Hematopoietic multipotent progenitor cell treated with erythropoietin and hydrocortisone succinate and interleukin-3 and kit ligand, for 8 days (in vitro differentiated cells): ENCODE measurements around the gene CHRDL1.

ENCODE experiments used
- DNase-seq: peaks from one replicate; pipeline ENCODE4 v3.0.0-alpha.2; 2015

CHRDL1 gene

DNA sequence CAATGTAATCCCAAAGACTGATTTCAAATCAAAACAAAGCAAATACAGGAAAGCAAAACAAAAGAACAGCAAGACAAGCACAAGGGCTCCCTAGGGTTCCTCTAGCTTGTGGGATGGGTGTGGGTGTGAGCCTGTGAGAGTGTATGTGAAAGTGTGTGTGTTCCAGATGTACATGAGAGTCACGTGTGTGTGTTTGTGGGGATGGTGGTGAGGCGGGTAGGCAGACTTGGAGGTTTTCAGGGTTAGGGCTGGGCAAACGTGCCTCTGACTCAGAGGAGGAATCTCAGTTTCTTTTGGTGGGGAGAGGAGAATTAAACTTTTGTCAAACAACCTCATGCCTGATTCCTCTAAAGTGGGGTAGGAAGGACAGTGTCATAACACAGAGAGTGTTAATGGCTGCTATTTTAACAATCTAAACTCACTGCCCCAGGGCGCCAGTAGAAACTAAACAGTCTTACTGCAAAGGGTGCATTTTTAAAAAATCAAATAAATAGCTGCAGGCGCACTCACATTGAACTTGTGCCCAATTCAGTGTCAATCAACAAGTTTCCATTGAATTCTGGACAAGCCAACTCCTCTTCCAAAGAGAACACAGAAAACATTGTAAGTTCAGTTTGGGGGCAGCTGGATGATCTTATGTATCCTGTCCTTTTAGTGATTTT lies 51.8 kb downstream of the CHRDL1 start:
- DNase-seq: no peak

DNA sequence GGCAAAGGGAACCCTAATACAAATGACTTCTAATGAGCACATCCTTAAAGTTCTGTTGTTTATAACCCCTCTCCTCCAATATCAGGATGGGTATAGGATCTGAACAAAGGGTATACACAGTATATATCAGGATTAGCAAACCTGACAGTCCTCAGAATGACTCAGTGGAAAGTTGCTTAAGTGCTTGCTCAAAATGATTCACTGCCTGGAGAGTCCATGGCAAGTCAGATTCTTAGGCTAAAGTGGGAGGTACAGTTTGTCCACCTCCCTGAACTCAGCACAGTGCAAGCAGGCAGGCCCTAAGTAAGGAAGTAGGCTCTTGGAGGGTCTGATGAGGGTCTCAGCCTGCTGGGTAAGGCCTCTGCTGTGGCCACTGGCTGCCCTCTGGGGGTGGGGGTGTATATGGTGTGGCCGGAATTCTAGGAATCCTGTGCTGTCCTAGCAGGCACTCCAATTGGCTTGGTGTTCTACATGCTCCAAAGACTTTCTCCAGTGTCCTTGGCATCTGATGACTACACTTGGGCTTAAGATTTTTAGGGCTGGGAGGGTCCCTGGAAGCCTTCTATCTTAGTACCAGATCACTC lies 54.3 kb downstream of the CHRDL1 start:
- DNase-seq: no peak

DNA sequence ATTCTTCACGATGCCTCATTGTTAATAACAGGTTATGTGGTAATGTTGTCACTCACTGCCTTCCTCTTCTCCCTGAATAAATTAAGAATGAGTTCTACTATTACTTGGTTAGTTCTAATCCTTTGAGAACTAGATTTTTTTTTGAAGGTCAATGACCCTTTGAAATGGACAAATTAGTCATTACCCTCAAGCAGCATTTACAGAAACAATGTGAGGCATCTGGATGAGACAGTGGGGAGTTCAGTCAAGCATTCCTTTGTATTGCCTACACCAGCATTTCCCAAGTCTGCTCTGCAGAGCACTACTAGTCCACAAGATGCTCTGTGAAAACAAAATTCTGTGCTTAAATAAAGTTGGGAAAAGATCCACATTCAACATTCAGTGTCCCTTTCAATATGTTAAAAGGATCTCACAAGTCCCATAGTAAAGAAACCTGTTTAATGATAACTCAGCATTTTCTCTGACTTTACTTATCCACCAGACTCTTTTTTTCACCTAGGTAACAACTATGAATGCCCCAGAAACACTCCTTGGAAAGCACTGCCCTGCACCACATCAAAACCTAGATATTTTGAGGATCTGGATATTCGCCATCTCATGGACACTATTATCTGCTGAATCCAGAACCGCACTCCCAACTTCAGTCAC lies 60.6 kb downstream of the CHRDL1 start:
- no peak for DNase-seq

DNA sequence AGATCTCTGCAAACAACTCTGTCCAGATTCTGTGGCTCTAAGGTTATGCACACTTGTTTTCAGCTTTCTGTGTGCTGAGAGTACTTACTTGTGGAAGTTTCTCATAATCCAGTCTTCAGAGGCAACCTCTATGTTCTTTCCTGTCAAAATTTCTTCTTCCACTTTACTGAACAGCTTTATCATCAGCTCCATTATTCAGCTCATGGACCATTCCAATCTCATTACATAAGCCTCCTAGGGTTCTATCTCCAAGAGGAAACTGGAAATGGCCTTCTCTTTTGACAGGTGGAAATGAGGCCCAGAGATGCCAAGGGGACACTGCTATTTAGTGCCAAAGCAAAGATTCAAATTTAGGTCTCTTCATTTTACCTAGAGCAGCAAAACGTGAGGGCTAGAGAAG lies 61.3 kb downstream of the CHRDL1 start:
- no peak for DNase-seq

DNA sequence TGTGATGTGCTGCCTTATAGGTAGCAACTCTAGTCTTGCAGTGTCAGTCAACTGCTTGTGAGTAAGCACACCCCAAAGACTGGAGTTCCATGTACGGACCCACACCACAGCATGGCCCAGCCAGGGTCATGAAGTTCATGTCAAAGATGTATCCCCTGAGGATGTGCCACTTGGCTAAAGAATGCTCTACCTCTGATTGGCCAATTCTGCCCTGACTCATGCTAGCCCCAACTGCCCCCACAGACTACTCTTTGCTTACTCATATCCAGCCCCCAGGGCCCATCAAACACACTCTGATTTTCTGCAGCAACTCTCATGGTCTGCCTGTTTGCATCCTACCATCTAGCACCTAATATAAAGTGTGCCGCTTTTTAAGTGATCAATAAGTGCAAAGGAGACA lies 62.5 kb downstream of the CHRDL1 start:
- no peak for DNase-seq

DNA sequence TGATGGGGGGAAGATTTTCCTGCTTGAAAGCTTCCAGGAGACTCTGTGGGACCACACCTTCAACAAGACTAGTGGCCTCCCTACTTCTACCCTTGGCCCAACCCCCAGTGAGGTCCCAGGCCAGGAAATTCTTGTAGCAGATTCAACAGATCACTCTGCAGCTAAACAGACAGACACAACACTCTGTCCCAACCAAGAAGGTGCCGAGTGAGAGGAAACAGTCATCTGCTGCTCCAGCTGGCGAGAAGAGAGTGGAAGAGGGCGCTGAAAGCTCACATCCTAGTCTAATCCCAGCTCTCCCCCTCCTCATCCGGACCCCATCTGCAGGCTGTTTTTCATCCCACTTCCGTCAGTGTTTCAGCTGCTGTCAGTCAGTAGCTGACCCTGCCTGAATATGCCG lies 63.4 kb downstream of the CHRDL1 start:
- DNase-seq: no peak

DNA sequence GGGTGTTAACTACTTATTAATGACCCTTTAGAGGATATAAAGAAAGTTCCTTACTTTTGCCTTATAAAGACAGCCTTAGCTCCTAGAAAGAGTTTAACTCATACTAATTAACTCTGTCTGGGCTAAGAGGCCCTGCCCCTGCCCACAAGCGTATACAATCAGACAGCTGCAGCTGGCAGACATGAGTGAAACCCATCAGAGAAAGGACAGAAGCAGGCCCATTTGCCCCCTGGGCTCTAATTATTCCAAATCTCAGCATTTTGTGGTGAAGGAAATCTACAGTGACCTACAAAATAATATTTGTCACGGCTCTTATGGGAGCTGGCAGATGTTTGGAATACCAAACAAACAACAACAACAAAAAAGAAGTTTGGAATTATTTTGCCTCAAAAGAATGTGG lies 71.8 kb downstream of the CHRDL1 start:
- DNase-seq: no peak

DNA sequence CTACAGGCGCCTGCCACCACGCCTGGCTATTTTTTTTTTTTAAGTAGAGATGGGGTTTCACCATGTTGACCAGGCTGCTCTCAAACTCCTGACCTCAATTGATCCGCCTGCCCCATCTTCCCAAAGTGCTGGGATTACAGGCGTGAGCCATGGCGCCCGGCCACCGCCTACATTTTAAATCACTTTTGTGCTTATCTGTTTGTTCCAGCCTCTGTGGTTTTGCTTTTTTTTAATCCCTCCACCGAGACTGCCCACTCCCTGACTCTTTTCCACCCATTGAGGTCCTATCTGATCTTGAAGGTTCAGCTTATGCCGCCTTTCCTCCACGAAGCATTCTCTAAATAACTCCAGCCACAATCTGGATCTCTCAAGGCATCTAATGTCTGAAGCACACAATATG lies 73.5 kb downstream of the CHRDL1 start:
- DNase-seq: peak; percentile 1

DNA sequence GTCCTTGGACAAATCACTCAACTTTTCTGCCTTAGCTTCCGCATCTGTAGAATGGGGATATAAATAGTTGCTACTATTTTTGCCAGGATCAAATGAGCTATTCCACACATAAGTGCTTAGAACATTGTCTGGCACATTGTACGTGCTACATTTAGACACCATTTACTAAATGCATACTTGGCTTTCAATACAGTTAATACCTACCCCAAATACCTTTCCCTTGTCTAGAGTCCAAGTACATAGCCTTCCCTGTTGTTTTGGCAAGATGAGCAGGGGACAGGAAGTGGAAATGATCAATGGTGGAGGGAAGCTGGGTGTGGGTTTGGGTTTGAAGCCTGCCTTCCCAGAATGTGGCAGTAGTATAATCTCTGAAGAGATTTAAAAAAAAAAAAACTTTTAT lies 82.0 kb downstream of the CHRDL1 start:
- DNase-seq: no peak

DNA sequence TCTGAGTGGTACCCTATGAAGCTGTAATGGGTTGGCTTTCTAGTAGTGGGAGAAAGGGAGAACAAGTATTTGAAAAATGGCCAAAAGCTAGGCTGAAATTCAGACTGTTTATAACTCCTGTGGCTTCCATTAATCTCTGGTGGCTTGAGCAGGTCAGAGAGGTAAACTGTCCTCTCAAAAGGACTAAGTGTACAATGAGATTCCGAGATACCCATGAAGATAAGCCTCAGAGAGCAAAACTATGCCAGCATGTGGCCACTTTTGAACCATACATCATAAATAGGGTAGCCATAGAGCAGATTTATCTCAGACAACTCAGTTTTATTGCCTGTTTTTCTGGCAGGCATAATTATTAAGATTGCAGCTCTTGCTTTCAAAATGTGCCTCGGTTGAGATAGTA lies 89.2 kb downstream of the CHRDL1 start:
- DNase-seq: no peak

DNA sequence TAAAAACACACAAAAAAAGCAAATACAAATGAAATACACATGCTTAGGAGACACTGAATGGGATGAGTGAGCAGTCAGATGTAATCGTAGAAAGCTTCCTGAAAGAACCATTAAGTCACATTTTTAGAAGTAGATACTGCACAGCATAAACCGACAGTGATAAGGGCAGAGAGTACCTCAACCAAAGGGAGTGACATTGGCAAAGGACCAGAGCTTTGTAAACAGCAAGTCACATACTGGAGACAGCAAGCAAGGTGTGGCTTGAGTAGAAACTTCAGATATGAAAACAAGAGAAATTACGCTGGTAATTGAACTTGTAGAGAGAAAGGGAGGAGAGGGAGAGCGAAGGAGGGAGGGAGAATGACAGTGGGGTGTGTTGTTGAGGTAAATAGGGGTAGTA lies 92.0 kb downstream of the CHRDL1 start:
- no peak for DNase-seq

DNA sequence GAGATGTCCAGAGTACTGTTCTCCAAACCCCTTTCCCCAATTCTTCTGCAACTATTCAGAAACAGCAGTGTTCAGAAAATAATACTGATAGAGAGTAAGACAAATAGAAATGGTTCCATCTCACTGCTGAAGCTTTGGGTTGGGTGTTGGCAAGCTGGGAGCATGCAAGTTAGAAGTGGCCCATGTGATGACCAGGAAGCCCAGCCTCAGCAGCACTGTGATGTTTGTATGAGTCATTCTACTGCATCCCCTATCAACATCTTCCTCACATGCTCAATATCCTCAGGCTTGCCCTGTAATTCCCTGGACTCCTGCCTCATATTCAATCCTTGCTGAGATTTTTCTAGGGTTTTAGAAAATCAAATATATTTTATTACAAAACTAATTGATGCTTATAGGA lies 96.5 kb downstream of the CHRDL1 start:
- no peak for DNase-seq

DNA sequence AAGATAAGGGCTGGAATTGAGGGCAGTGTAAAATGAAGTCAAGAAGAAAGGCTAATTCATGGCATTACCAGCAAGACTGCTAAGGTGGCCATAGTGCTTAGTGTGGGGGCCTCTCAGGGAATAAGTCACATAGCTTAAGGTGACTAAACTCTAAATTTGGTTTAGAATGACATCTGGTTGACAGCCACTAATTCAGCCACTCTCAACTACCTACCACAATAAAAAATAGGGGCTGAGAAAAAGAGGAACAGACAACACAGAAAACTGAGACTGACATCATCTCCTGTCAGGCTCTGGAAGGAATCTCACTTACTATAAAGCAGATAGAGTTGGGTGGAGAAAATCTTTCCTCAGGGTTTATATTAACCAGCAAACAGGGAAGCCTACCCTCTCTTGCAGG lies 96.9 kb downstream of the CHRDL1 start:
- DNase-seq: no peak

DNA sequence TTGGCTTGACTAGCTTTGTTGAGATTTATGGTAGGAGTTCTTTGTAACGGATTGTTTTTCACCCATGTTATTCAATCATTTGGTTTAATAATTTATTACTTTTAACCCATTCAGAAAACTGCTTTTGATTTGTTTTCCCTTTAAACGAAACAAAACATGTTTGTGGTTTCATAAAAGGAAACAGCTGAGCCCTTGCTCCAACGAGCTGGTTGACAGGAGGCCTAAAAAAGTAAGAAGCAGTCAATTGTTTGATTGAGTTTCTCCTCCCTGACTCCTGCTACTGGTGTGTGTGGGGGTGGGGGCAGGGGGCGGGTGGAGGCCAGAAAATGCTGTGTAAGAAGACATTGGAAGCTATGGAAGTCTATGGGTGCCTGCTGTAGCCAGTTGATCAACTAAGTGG lies 102.8 kb downstream of the CHRDL1 start:
- no peak for DNase-seq

DNA sequence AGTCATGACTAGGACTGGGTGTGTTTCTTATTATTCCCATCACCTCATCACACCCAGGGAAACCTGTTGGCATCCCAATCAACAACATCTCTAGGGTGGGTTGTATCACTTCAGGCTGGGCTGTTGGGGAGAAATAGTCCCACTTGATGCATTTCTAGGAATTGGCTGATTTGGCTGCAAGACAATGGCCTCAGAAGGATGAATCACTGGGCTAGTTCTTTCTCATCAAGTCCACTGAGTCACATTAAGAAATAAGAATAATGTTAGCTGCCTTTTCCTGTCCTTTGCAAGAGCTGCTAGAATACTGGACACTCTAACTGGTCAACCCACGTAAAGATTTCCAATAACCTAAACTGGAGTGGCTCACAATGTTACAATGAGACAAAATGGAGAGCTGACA lies 104.2 kb downstream of the CHRDL1 start:
- DNase-seq: no peak

DNA sequence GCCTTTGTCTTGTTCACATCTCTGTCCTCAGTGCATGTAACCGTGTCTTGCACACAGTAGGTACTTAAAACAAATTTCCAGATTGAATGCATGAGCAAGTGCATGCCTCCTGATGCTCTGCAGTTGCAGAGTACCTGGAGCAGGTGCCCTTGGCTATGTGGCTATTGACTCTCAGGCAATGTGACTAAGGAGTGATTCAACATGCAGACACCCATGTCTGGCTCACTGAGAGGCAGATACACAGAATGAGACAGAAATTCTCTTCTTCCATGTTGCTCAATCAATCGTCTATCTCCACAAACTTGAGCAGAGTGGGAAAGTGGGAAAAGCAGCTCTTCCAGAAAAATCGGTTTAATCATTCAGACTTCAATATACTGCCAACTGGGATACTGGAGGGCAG lies 111.0 kb downstream of the CHRDL1 start:
- no peak for DNase-seq

DNA sequence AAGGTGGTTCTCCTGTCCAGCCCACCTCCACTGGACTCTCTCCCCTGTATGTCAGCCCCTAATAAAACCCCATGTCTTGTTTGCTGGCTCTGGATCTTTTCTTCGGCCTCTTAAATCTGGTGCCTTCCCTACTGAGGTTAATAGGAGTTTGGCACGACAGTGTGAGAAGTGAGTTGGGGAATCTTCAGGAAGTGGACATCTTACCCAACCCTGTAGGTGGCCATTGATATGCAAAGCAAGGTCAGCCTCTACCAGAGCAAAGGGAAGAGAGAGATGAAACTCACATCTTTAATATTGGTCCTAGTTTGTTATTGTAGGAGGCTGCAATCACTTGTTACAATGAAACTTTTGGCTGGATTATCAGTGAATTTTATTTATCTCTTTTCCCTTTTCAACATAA lies 111.7 kb downstream of the CHRDL1 start:
- DNase-seq: no peak

DNA sequence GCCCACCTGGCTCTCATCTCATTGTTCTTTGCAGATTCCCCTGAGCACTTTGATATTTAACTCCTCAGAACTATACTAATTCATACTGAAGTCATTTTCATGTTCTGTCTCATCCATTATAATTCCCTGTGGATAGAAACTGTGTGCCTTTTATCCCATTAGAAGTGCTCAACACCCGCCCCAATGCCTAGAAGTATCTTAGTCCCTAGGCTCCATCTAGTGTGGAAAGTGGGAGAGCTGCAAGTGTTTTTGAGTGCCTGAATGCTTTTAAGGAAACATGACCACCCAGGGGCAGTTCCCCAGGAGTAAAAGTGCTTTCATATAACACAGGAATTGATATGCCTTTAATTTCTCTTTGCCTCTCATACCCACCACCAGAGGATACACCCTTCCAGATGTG lies 117.0 kb downstream of the CHRDL1 start:
- no peak for DNase-seq

DNA sequence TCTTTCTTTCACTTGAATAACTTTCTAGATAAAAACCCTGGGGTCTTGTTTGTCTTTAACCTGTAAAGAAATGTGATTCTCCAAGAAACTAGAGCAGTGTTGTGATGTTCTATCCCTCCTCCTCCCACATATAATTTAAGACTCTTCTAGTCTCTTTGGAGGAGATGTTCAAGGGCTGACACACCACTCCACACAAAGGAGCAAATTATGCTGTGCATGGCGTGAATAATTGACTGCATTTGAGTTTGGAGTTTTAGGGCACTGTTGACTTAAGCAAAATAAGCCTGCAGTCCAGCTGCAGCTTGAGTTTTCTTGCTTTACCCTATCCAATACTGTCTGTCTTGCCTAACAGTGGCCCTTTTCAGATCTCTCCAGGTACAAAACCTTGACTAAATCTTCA lies 119.7 kb downstream of the CHRDL1 start:
- DNase-seq: no peak

DNA sequence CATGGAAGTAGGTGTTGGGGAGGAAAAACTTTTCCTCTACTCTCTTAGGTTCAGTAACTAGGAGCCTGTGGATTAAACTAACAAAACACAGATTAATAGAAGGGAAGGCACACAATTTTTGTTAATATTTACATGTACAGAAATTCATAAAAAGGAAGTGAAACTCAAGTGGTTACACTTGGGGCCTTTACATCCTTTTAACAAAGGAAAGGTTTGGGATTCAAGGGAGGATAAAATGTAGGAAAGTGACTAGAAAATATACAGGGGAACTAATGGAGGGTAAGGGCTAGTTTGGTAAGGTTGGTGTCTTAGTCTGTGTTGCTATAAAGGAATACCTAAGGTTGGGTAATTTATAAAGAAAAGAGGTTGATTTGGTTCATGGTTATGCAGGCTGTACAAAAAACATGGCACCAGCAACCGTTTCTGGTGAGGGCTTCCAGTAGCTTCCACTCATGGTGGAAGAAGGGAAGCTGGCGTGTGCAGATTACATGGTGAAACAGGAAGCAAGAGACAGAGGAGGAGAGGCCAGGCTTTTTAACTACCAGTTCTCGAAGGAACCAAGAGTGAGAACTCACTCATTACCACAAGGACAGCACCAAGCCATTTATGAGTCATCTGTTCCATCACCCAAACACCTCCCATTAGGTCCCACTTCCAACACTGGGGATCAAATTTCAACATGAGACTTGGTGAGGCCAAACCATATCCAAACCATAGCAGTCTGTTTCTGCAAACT lies 124.4 kb downstream of the CHRDL1 start:
- DNase-seq: no peak

DNA sequence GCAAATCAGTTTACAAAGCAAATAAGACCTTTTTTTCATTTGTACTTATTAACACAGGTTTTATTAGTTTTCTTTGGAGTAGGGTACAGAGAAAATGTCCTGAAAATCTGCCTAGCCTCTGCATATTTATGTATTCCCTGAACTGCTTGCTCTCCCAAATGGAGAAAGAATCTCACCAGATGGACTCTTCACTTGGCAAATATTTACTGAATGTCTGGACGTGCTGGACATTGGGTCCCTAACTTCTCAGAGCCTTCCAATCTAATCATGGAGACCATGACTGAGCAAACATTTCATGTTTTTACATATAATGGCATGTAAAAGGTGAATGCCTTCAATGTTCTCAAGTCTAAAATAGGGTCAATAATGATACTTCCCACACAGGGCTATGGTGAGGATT lies 126.0 kb downstream of the CHRDL1 start:
- no peak for DNase-seq

DNA sequence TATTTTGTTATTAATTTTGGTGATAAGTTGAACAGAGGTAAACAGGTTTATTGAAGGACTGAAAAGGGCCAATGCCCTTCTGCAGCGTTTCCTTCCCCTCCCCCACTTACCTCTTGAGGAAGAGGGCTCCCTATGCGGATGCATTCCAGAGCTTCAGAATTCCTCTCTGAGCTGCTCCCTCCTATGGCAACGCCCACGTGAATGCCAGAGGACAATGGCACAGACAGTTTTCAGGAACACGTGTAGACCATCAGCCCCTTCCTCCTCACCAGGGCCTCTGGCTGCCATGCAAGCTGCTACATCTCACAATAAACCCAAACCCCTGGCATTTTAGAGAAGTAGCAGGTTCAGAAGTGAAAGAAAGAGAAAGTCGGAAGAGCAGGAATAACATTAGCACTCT lies 127.9 kb downstream of the CHRDL1 start:
- DNase-seq: no peak

DNA sequence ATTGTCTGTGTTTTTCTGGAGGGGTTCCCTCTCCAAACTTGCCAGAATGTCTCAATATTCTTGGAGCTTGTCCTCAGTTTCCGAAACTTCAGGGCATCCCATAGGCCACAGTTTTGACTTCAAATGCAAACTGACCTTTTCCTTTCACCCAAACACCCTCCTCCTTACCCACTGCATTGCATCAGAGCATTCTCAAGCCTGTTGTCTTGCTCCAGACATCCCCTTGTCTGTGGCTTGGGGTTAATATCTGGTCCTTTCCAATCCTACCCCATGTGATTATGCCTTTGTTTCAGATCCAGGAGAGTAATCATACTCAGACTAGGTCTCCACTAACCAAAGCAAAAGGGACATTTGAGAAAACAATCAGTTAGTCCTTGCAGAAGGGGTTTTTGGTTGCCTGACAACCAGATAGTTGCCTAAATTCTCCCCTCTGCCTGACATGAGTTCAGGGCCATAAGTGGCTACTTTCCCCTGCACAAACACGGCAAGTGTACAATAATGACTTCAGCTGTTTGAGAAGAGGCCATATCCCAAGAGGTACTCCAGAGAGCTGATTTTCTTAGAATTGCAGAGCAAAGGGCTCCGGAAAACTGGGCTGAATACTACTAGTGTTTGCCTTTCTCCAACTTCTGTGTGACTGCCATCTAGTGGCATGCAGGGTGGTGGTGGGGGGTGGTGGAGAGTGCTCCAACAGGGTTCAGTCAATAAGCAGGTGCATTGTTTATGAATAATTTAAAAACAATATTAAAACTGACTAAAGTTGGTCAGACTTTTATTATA lies 130.2 kb downstream of the CHRDL1 start:
- DNase-seq: peak; percentile 3
